Gastrocnemius medialis (tissue), 4 donors: Measurements from ENCODE around the gene RPUSD1.

ENCODE experiments used
- CTCF ChIP-seq, 5 experiments: fragments of 450-650 bp in 3 of 5; fragments of 200-600 bp in 2 of 5; sonication (generic) in 2 of 5; IDR thresholded peaks in 4 of 5; conservative IDR thresholded peaks in 1 of 5; 1 replicate in 4 of 5; 2 replicates in 1 of 5; pipeline ENCODE4 v1.5.1; 2016 to 2019; ENCODE audit warnings: antibody characterized with exemption in 5 of 5, mild to moderate bottlenecking in 3 of 5, moderate library complexity in 3 of 5
- POLR2A ChIP-seq, 2 donors: fragments of 450-650 bp; IDR thresholded peaks; one replicate each; pipeline ENCODE4 v1.6.1; 2017; ENCODE audit warnings: antibody characterized with exemption in 2 of 2, mild to moderate bottlenecking in 2 of 2, moderate library complexity in 2 of 2

- TF ChIP-seq POLR2A (IDR thresholded peaks at IDR 0.05) (no peak), CTCF (IDR thresholded peaks at IDR 0.05 in 4 of 5, conservative IDR thresholded peaks at IDR 0.05 in 1 of 5) (no peak)
These were observed 40.7 kb upstream of the RPUSD1 start for GRCh38 chr16:828891-829290.
